ENCODE data around the gene URGCP. TPM values are rescaled to one million over a fixed set of nuclear protein-coding genes. Genes with fewer than 3 reads are reported as not detected.

The URGCP gene
- total and polyA plus RNA-seq, 12 donors, result 53.8 to 103 (median 67.6) TPM

DNA sequence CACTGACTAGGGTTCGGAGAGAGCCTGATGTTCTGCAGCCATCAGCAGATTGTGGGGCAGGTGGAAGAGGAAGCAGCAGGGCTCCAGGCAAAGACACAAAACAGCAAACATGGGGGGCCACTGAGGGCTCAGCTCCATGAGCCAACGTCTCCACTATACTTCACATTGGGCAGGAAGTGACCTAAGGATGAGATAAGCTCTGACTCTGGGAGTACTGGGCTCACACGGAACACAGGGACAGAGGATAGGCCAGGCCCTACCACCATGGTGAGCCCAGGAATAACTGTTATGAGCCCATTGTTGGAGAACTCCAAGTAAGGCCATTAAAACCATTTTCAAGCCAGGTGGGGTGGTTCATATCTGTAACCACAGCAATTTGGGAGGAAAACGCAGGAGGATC is 22.2 kb downstream of the URGCP start:
- TF ChIP-seq, protein P1, sequence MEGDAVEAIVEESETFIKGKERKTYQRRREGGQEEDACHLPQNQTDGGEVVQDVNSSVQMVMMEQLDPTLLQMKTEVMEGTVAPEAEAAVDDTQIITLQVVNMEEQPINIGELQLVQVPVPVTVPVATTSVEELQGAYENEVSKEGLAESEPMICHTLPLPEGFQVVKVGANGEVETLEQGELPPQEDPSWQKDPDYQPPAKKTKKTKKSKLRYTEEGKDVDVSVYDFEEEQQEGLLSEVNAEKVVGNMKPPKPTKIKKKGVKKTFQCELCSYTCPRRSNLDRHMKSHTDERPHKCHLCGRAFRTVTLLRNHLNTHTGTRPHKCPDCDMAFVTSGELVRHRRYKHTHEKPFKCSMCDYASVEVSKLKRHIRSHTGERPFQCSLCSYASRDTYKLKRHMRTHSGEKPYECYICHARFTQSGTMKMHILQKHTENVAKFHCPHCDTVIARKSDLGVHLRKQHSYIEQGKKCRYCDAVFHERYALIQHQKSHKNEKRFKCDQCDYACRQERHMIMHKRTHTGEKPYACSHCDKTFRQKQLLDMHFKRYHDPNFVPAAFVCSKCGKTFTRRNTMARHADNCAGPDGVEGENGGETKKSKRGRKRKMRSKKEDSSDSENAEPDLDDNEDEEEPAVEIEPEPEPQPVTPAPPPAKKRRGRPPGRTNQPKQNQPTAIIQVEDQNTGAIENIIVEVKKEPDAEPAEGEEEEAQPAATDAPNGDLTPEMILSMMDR (IDR thresholded peaks at IDR 0.05), result no peak
- no peak for TF ChIP-seq POLR2A (IDR thresholded peaks at IDR 0.05)
- H3K36me3 ChIP-seq (replicated peaks in 1 of 2), result peaks cover 0 to 47% of the 10 kb centered on the region in 2 donors
- H3K9me3 ChIP-seq (replicated peaks in 1 of 3), result no peaks in the 10 kb centered on the region
- no peak overlapping the region for H3K4me3 ChIP-seq
- no peaks in the 10 kb centered on the region for H3K27me3 ChIP-seq
- peaks cover 8 to 22% of the 10 kb centered on the region in 2 donors for H3K4me1 ChIP-seq (replicated peaks in 1 of 2)
- peak overlapping the region in 2 of 5 donors; percentile 5 to 11 for H3K27ac ChIP-seq
- intact Hi-C loops (cut with DNase I), result no loop called here
- 70 to 93% (median 78%) methylated on average over 3 to 4 of the region's 4 CpGs for WGBS, 4 donors
- DNase-seq, result no peak

GRCh38 chr7:43880596-43880995 is 25.8 kb downstream of the URGCP start:
- Histone ChIP-seq H3K27me3 (no peaks in the 10 kb centered on the region), H3K27ac (no peak overlapping the region), H3K4me1 (replicated peaks in 1 of 2) (peaks cover 18 to 42% of the 10 kb centered on the region in 2 donors), H3K36me3 (replicated peaks in 1 of 2) (peaks cover 0 to 70% of the 10 kb centered on the region in 2 donors), H3K4me3 (no peak overlapping the region), H3K9me3 (replicated peaks in 1 of 3) (no peaks in the 10 kb centered on the region)
- TF ChIP-seq, protein P1 (IDR thresholded peaks at IDR 0.05), result no peak
- TF ChIP-seq POLR2A (IDR thresholded peaks at IDR 0.05), result no peak
- intact Hi-C loops (cut with DNase I), result no loop called here
- WGBS, 4 donors, result 67 to 72% (median 70%) methylated on average over 5 of the region's 5 CpGs
- DNase-seq, result no peak

- DNase-seq, result peak in 1 of 7 donors; percentile 29
- Histone ChIP-seq H3K9me3 (replicated peaks in 1 of 3) (no peaks in the 10 kb centered on the region), H3K4me1 (replicated peaks in 1 of 2) (peaks cover 18 to 42% of the 10 kb centered on the region in 2 donors), H3K27me3 (no peaks in the 10 kb centered on the region), H3K4me3 (no peak overlapping the region), H3K36me3 (replicated peaks in 1 of 2) (peaks cover 0 to 73% of the 10 kb centered on the region in 2 donors), H3K27ac (peak overlapping the region in 2 of 5 donors; percentile 82 to 99)
- WGBS, 4 donors, result 52 to 59% (median 55%) methylated on average over 2 of the region's 2 CpGs
- intact Hi-C loops (cut with DNase I), result no loop called here
- no peak for TF ChIP-seq POLR2A (IDR thresholded peaks at IDR 0.05)
- TF ChIP-seq, protein P1 (IDR thresholded peaks at IDR 0.05), result no peak
These were observed 26.9 kb downstream of the URGCP start for GRCh38 chr7:43879477-43879876.

- no peak for DNase-seq
- H3K27ac ChIP-seq, result peak overlapping the region in 3 of 5 donors; percentile 51 to 99 (median 82)
- peaks cover 24 to 47% of the 10 kb centered on the region in 2 donors for H3K4me1 ChIP-seq (replicated peaks in 1 of 2)
- 69 to 76% (median 73%) methylated on average over 5 of the region's 5 CpGs for WGBS, 4 donors
- H3K9me3 ChIP-seq (replicated peaks in 1 of 3), result no peaks in the 10 kb centered on the region
- no peak overlapping the region for H3K4me3 ChIP-seq
- H3K36me3 ChIP-seq (replicated peaks in 1 of 2), result peaks cover 0 to 70% of the 10 kb centered on the region in 2 donors
- intact Hi-C loops (cut with DNase I), result no loop called here
- TF ChIP-seq, protein P1 (IDR thresholded peaks at IDR 0.05), result no peak
- TF ChIP-seq POLR2A (IDR thresholded peaks at IDR 0.05), result no peak
- H3K27me3 ChIP-seq, result no peaks in the 10 kb centered on the region
These were observed 27.5 kb downstream of the URGCP start for GRCh38 chr7:43878867-43879266.
